ENCODE results near the gene ATP4B.

GRCh38 chr13:113628291-113629270, 29.4 kb downstream of the ATP4B start:
- TF ChIP-seq PRDM2 (tag by site-specific recombination; IDR thresholded peaks at IDR 0.05; ENCODE audit: borderline replicate concordance) (no peak), CTCF (tag by site-specific recombination; IDR thresholded peaks at IDR 0.05) (no peak), ZNF223 (tag by site-specific recombination; IDR thresholded peaks at IDR 0.05) (no peak), TSHZ1 (tag by site-specific recombination; IDR thresholded peaks at IDR 0.05; ENCODE audit: borderline replicate concordance) (no peak), YY1 (tag by site-specific recombination; IDR thresholded peaks at IDR 0.05) (no peak), ZNF555 (tag by site-specific recombination; conservative IDR thresholded peaks at IDR 0.05) (no peak), ZSCAN23 (tag by site-specific recombination; IDR thresholded peaks at IDR 0.05) (no peak), BCL11A (tag by site-specific recombination; IDR thresholded peaks at IDR 0.05; ENCODE audit: low read depth) (no peak), PATZ1 (tag by site-specific recombination; IDR thresholded peaks at IDR 0.05) (no peak), HOXD13 (CRISPR knock-in tag; IDR thresholded peaks at IDR 0.05; ENCODE audit: borderline replicate concordance) (no peak), ZNF623 (tag by site-specific recombination; IDR thresholded peaks at IDR 0.05) (no peak), SETDB1 (IDR thresholded peaks at IDR 0.05; ENCODE audit: insufficient read length, low read length) (no peak), PRDM4 (tag by site-specific recombination; IDR thresholded peaks at IDR 0.05) (no peak)
